NCI-H1694 treated with DMSO at 0.1 percent for 48 hours (cell line): Measurements from ENCODE around the gene OBI1.

Source experiments
- DNase-seq: peaks from one replicate; lab custom pipeline; 2025; lab: John Stamatoyannopoulos, UW

The OBI1 gene, protein sequence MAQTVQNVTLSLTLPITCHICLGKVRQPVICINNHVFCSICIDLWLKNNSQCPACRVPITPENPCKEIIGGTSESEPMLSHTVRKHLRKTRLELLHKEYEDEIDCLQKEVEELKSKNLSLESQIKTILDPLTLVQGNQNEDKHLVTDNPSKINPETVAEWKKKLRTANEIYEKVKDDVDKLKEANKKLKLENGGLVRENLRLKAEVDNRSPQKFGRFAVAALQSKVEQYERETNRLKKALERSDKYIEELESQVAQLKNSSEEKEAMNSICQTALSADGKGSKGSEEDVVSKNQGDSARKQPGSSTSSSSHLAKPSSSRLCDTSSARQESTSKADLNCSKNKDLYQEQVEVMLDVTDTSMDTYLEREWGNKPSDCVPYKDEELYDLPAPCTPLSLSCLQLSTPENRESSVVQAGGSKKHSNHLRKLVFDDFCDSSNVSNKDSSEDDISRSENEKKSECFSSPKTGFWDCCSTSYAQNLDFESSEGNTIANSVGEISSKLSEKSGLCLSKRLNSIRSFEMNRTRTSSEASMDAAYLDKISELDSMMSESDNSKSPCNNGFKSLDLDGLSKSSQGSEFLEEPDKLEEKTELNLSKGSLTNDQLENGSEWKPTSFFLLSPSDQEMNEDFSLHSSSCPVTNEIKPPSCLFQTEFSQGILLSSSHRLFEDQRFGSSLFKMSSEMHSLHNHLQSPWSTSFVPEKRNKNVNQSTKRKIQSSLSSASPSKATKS

DNA sequence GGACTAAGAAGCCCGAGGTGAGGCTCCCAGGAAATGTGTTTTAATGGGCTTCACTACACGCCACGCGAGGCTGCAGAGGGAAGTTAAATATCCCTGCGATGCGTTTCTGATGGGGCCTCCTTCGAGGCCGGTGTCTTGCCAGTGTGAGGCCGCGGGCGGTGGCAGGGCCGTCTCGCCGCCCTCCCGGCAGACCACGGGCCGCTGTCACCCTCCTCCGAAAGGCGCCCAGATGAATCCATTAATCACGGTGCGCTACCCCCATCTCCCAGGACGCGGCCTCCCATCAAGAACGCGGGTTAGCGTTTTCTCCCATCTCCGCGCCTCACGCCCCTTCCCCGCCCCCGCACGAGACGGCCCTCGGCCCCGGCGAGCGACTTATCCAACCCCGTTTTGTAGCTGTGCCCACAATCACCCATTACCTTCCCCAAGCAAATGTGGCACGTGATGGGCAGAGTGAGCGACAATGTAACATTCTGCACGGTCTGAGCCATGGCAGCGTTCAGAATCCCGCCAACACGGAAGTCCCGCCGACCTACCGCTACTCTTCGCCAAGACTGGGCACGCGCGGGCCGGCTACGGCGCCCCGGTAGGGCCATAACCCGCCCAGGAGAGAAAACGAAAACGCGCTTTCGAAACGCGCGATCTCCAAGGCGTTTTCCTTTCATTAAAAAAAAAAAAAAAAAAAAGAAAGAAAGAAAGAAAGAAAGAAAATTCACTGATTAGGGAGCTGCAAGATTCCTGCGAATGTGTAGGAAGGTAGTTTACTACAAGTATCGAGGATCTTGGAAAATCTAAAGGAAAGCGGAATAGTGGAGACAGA, at the start of gene OBI1:
Gene OBI1 (minus strand): TSS at position 526 of the 820 bp plus-strand sequence. CDS start 35 bp downstream, at position 491.
- DNase-seq = peak; percentile 81

DNA sequence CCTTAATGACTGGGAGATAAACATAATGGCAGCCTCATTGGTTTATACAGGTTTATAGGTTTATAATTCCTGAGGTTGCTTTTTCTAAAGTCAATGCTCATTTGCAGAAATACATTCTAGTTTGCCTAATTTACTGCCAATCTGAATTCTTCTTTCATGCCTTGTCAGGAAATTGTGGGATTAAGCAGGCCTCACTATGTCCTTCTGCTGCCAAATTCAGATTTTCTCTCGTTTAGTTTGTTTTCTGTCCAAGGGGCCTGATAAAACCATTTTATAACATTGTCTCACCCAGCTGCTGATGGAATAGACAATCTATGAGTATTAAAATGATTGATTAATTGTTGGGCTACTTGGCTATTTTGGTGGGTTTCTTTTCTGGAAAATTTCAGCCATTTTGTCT, 42.4 kb upstream of the OBI1 start:
- DNase-seq = no peak

DNA sequence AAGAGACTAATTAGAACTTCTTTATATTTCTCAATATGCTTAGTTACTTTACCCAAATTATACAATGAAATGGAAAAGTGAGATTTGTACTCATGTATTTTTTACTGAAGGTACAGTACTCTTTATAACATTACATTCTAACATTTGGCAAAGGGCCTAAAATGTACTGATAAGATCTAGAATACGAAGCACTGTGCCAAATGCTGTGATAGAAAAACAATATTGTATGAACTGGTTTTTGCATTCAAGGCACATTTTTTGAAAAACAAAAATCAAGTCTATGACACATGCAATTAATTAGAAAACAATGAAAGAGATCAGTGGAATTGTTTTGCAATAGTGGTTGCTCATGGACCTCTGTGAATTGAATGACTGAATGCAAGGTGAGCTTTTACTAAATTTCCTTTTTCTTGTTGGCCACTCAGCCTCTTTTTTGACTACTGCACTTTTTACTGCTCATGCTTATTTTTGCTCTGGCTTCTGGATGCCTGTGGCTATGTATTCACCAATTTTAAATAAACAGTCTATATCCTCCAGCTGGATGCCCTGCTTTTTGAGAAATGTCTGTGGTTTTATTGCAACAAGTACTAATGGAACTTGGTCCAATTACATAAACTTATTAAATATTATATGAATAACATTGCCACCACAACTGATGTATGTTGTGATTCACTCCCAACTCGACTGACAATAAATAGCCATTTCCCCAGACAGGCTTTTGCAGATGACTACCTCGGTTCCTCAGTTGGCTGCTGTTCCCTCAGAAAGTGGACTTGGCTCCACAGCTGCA, 41.4 kb upstream of the OBI1 start:
- DNase-seq = peak; percentile 8

DNA sequence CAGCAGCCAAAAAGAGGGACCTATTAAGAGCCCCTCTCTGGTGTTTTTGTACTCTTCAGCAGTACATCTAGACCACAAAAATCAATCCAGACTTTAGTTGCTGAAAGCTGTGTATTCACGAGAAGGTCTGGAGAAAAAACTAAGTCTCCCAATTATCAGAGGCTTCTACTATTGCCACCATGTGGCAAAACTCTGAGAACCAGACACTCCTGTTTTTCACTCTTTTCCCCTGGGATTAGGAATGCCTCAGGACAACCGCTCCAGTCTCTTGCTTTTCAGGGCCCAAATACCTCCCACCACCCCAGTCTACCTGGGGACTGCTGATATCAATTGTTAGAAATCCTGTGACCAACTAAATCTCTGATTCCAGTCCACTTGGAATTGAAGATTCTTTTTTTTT, 30.1 kb upstream of the OBI1 start:
- DNase-seq = peak; percentile 10

DNA sequence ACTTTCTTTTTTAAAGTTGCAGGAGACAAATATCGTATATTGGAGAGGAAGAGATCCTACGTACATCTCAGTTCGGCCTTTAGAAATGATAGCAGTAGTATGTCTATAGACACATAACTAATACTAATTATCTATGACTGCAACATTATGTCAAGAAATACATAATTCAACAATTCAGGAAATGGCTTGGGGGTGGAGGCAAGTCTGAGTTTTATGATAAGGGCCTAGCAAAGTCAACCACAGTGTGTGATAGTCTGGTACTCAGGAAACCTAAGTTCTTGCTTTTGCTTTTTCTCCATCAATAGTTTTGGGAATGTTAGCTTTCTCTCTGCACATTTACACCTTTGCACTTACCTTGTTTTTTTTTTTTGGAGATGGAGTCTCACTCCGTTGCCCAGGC, 27.5 kb upstream of the OBI1 start:
- DNase-seq = no peak

DNA sequence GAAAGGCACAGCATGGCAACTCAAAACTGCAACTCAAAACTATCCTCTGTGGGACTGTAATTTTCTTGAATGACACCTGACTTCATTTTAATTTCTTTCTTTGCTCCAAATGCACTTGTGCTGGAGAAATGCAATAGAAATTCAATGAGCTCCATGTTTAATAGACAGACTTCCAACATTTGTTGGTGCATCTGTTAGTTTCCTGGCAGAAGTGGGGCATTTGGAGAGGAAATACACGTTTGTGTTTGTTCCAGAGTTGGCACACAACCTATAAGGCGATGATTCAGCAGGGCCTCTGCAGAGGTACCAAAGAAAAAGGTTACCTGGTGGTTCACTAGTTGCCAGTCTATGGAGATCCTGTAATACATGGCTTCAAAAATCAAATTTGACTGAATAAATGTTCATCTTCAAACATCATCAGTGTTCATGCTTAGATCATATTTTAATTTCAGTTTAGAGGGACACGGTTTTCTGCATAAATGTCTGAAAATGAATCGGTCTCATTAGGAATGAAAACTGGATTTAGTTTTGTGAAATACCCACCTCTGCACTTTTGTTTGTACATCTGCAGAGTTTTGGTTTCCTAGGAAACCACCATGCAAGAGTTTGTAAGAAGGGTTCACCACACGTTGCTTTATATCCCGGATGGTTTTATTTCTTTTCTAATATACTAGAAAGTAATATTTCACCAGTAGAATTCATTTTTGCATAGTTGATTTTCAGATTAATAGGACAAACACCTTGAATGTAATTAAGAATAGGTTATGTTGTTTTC, 21.8 kb upstream of the OBI1 start:
- peak; percentile 92 for DNase-seq

DNA sequence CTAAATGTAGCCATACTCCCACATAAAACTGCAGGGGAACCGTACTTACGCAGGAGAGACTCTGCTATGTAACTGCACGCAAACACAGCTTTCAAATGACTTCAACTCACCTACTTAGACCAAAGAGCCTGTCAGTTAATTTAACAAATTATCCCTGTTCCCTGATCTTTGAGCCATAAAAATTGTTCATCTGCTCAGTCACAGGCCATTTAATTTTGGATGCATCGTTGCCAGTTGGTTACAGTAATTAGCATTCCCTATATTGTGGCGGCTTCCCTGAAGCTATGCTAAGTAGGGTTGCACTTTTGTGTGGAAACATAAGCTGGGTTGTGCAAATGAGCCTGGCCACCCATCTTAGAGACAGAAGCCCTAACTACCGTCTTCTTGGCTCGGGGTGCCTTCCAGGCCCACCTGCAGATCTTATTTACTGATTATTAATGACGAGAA, 21.2 kb upstream of the OBI1 start:
- peak; percentile 98 for DNase-seq

DNA sequence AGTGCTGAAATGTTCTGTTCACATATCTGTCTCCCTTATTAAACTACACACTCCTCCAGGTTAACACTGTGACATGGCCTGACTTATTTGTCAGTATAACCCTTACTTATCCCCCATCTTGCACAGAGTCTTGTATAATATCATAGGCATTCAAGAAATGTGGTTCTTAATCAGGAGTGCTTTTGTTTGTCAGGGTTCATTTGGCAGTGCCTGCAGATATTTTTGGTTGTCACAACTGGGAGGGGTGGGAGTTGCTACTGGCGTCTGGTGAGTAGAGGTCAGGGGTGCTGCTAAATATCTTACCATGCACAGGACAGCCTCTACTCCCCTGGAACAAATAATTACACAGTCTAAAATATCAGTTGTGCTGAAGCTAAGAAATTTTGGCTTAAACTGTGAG, 20.4 kb upstream of the OBI1 start:
- no peak for DNase-seq

DNA sequence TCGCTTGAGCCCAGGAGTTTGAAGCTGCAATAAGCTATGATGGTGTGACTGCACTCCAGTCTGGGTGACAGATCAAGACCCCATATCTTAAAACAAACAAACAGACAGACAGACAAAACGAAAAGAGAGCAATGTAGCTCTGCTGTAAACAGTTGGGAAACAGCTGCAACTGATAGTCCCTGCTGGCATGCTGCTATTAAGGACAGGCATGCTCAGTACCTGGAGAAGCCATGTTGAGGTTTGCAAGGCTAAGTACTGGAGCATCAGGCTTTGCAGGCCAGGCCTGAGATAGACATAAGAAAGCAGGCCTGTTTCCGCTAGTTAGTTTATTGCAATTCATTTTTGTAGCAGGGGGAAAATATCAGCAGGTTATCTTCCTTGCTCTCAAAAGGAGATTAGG, 16.2 kb upstream of the OBI1 start:
- no peak for DNase-seq

DNA sequence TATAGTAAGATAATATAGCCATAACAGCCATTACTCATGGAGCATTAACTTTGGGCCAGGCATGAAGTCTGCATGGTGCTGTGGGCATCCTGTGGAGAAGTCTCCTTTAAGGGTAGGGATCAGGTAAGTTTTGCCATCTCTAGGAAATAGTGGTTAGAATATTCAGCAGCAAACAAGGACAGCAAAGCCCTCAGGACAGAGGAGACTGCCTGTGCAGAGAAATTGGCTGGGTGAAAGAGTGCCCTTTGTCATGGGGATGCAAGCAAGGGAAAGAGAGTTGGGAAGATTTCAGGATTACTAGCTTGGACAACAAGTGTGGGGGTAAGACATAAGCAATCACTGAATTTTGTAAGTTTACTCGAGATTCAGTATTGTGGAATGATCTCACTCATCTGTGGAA, 15.7 kb upstream of the OBI1 start:
- DNase-seq = no peak

DNA sequence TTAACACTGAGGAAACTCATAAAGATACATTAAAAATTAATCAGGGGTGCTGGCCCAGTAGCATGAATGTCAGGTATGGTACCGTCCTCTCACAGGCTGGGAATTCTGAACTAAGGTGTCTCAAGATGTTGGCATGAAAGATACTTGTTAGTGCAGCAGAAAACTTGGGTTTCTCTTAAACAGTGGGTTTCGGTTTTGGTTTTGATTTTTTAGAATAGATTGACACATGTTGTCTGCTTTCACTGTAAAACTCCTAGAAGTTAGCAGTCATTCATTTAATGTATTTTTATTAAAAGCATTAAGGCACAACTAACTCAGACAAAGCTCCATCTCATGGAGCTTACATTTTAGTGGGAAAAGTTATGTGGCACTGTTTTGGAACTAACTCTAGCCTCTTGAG, 3.5 kb upstream of the OBI1 start:
- DNase-seq = no peak

DNA sequence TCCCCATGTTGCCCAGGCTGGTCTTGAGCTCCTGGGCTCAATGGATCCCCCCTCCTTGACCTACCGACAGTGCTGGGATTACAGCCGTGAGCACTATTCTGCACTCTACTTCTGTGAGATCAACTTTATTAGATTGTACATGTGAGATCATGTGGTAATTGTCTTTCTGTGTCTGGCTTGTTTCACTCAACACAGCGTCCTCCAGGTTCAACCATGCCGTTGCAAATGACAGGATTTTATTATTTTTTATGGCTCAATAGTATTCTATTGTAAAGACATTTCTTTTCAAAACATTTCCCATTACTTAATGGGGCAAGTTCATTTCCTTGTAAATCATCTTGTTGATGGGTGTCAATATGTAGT, 1.5 kb upstream of the OBI1 start:
- no peak for DNase-seq

DNA sequence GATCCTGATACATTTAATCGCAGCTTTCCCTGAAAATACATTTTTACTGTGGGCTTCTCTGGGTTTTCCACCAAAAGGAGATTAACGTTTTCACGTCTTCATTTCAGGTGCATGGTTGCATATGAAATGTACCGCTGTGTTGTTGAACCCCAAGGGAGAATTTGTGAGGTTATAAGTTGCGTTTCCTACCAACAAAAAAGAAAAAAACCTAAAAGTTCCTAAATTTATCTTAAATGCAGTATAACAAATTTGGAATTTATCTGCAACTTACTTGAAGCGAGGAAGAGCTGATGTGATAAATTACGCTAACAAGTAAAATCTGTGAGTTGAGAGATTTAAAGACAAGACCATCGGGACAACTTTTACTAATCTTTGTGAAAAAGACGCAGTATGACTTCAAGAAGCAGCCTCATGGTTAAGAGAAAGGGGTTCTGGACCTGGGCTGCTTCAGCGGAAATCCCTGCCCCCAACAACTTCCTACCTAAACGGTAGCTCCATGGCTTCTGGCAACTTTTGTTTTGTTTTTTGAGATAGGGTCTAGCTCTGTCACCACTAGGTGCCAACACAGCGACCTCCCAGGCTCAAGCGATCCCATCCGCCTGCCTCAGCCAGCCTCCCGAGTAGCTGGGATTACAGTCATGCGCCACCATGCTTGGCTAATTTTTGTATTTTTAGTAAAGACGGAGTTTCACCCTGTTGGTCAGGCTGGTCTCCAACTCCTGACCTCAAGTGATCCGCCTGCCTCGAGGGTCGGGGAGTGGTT, 958 bp upstream of the OBI1 start:
- DNase-seq = no peak

DNA sequence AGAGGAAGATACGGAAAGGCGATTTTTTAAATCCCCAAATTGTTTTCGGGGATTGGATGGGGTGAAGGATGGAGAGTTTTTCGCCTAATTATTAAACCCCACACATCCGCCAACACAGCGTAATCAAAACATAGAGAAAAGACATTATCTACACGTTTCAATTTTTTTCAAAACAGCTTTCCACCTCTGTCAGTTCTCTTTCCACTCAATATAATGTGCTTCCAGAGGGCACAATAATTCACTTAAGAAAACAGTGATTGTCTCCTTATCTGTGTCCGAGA, 435 bp upstream of the OBI1 start:
- DNase-seq = no peak

DNA sequence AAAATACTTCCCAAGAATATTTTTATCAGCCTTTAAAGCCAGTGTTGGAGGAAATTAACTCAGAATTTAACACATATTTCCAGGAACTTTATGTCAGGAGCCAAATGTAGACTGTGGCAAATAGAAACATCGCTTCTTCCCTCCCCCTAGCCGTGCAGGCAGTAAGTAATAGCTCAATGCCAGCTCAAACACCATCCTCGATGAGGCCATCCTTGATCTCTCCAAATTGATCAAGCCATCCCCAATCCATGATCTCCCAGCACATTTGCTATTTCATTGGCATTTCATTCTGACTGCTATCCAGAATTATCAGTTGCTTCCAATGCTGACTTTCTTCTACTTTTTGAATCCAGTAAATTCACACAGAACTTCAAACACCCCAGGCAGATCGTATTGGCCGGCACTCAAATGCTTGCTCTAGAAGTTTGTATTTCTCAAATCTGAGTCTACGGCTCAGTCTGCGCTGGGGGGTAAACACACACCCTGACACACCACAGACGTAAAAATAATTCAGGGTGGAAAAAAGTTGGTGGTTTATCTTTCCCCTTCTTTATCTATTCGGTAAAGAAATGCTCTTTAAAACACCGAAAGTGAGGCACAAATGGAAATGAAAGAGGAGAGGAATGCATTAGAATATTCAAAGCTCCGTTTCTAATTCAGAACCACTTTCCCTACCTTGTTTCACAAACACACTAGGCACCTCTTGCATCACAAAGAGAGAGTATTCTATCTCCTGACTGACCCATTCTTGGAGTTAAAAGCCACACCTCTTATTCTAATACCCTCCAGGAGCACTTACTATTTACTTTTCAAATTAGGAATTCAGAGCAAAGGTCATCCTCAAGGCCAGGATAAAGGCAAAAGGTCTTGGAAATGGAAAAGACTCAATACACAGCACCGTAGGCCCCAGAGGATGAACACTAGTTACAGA, 991 bp downstream of the OBI1 start:
- DNase-seq = no peak

DNA sequence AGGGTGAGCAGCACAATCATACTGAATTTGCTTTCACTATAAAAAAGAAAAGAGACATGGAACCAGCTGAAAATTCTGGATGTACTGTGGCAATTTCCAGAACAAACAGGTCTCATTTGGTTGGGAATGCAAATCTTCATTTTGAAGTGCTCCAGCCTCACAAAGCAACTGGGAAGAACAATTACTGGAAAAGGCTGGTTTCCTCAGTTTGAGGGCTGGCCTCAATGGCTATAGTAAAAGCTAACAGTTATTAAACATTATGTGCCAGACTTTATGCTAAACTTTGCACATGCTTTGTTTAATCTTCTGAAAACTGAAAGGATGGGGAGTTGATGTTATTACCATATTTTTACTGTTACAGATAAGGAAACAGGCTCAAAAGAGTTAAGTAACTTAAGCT, 3.0 kb downstream of the OBI1 start:
- no peak for DNase-seq

DNA sequence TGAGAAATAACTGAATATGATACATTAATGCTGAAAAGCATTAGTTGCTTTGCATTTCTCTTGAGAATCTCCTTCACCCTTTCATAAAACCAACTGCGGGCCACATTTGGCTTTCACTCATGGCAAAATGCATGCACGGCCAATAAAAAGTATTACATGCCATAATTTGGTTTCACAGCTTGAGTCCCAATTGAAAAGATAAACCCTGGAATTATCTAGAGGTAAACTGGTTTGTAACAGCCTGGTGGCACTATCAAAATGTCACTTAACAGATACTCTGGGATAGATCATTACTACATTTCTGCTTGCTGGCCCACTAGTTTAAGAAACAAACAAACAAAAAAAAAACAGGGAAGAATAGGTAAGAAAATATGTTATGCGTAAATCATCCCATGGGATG, 3.9 kb downstream of the OBI1 start:
- no peak for DNase-seq

DNA sequence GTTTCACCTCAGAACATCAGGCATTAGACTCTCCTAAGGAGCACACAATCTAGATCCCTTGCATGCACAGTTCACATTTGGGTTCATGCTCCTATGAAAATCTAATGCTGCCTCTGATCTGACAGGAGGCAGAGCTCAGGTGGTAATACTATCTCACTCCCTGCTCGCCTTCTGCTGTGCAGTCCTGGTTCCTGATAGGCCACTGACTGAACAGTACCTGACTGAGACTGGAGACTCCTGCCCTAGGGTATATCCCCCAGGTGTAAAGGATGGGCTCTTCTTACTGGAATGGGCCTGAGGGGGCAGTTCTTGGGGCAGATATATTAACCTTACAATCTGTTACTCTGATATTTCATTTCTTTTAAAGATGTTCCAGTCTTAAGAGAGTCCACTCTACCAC, 6.3 kb downstream of the OBI1 start:
- DNase-seq = no peak

DNA sequence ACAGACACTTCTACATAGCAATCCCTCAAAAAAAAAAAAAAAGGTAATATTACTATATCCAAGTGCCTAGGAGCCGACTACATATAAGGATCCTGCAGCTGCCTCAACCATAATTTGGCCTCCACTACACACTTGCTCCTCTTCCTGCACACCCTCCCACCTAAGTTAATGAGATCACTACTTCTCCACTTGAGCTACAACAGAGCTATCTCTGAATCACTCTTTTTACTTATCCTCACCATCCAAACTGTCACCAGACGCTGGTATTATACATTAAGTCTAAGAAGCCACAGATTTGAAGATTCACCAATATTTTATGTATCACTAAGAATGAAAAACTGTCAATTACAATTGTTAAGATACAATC, 8.3 kb downstream of the OBI1 start:
- no peak for DNase-seq
